Endothelial cell of umbilical vein (primary cell): ENCODE data around the gene PPP1R13B. TPM values are rescaled to one million over a fixed set of nuclear protein-coding genes. Genes with fewer than 3 reads are reported as not detected.

Source experiments
- BruUV-seq: library from RNA; stranded (reverse); fragments of 400-500 nt; replicated peaks from 2 replicates; lab custom pipeline; 2021; lab: Mats Ljungman, UMichigan
- CTCF ChIA-PET: fragments of 300-600, 350-600 bp; sonication (Branson Sonifier 250); formaldehyde crosslinking; loops from one replicate; lab custom pipeline; 2021; ENCODE audit warnings: antibody characterized with exemption, inconsistent platforms; lab: Charles Lee
- POLR2A ChIA-PET: fragments of 300-600, 350-600 bp; sonication (Branson Sonifier 250); formaldehyde crosslinking; loops from one replicate; lab custom pipeline; 2021; ENCODE audit warnings: antibody characterized with exemption, inconsistent platforms; lab: Charles Lee
- DNase-seq: peaks from one replicate; pipeline ENCODE4 v3.0.0-alpha.2; 2011; ENCODE audit warnings: low read depth, low spot score
- FAIRE-seq: peaks from 2 replicates; lab custom pipeline; 2011; peaks lifted over from hg19 to GRCh38; lab: Jason Lieb, UNC
- H2AFZ ChIP-seq: 2 replicates; pipeline ENCODE4 v1.6.0; 2012; ENCODE audit warnings: low read depth, low read length, control low read depth, inconsistent platforms
- H3K27ac ChIP-seq: 2 replicates; pipeline ENCODE4 v1.5.1; 2011; ENCODE audit warnings: low read depth, mild to moderate bottlenecking, control low read depth, low read length, moderate library complexity; ENCODE audit not compliant: insufficient read depth
- H3K27me3 ChIP-seq, 2 experiments: 2 replicates each; pipeline versions ENCODE4 v1.6.0 to v1.6.1; 2011; ENCODE audit warnings: low read length in 2 of 2, mixed read lengths in 1 of 2; ENCODE audit not compliant: control insufficient read depth in 2 of 2, insufficient read depth in 2 of 2
- H3K36me3 ChIP-seq, 2 experiments: 2 replicates in 1 of 2; 3 replicates in 1 of 2; pipeline ENCODE4 v1.5.1; 2011; ENCODE audit warnings: low read length in 2 of 2, mild to moderate bottlenecking in 1 of 2, moderate library complexity in 1 of 2; ENCODE audit not compliant: control insufficient read depth in 2 of 2, insufficient read depth in 2 of 2; ENCODE audit errors: extremely low read depth in 1 of 2
- H3K4me1 ChIP-seq: 3 replicates; pipeline ENCODE4 v1.5.1; 2011; ENCODE audit warnings: mild to moderate bottlenecking, low read length; ENCODE audit not compliant: control insufficient read depth, insufficient read depth; ENCODE audit errors: extremely low read depth
- H3K4me2 ChIP-seq: 2 replicates; pipeline ENCODE4 v1.6.1; 2011; ENCODE audit warnings: low read length, control low read depth, mixed read lengths; ENCODE audit not compliant: insufficient read depth
- H3K4me3 ChIP-seq, 3 experiments: fragments of 200-600 bp in 1 of 3; sonication (generic), shearing (Covaris generic) in 1 of 3; replicated peaks in 1 of 3; 2 replicates each; pipeline ENCODE4 v1.5.1; 2011 to 2016; ENCODE audit warnings: control low read depth in 3 of 3, low read length in 3 of 3, mild to moderate bottlenecking in 2 of 3, inconsistent platforms in 1 of 3, low read depth in 1 of 3, moderate library complexity in 1 of 3; ENCODE audit not compliant: insufficient read depth in 1 of 3
- H3K79me2 ChIP-seq: 2 replicates; pipeline ENCODE4 v1.6.0; 2012; ENCODE audit warnings: low read length, inconsistent platforms; ENCODE audit not compliant: control insufficient read depth, insufficient read depth
- H3K9ac ChIP-seq: replicated peaks from 2 replicates; pipeline ENCODE3; 2011; ENCODE audit warnings: low read length, control low read depth; ENCODE audit not compliant: insufficient read depth; ENCODE audit errors: extremely low read depth
- H3K9me1 ChIP-seq: replicated peaks from 3 replicates; pipeline ENCODE4 v1.6.0; 2011; ENCODE audit warnings: mild to moderate bottlenecking, low read length; ENCODE audit not compliant: control insufficient read depth, insufficient read depth; ENCODE audit errors: extremely low read depth
- H3K9me3 ChIP-seq: replicated peaks from 2 replicates; pipeline ENCODE4 v1.5.1; 2012; ENCODE audit warnings: low read length, inconsistent platforms; ENCODE audit not compliant: control insufficient read depth, insufficient read depth
- H4K20me1 ChIP-seq: replicated peaks from 2 replicates; pipeline ENCODE3; 2011; ENCODE audit warnings: mild to moderate bottlenecking, low read length; ENCODE audit not compliant: control insufficient read depth, insufficient read depth; ENCODE audit errors: extremely low read depth
- CTCF ChIP-seq, 2 donors: IDR thresholded peaks; 1 replicate in 1 of 2; 2 replicates in 1 of 2; pipeline ENCODE4 v1.5.1; 2011; ENCODE audit warnings: low read length in 2 of 2, mild to moderate bottlenecking in 2 of 2, moderate library complexity in 2 of 2, control low read depth in 1 of 2, inconsistent platforms in 1 of 2, low read depth in 1 of 2; ENCODE audit not compliant: insufficient read depth in 1 of 2; ENCODE audit errors: extremely low read depth in 1 of 2
- EZH2 ChIP-seq: IDR thresholded peaks from 2 replicates; pipeline ENCODE4 v1.6.1; 2012; ENCODE audit warnings: borderline replicate concordance, low read depth, mild to moderate bottlenecking, moderate library complexity, low read length, inconsistent platforms; ENCODE audit not compliant: severe bottlenecking
- FOS ChIP-seq: IDR thresholded peaks from 2 replicates; pipeline ENCODE4 v1.6.1; 2011; ENCODE audit warnings: mild to moderate bottlenecking, low read length, moderate library complexity, borderline replicate concordance; ENCODE audit not compliant: insufficient read depth
- GATA2 ChIP-seq: IDR thresholded peaks from 2 replicates; pipeline ENCODE4 v1.7.0; 2011; ENCODE audit warnings: low read depth, mild to moderate bottlenecking, moderate library complexity, mixed read lengths, low read length; ENCODE audit not compliant: insufficient read length, insufficient read depth
- JUN ChIP-seq: IDR thresholded peaks from 2 replicates; pipeline ENCODE4 v1.6.1; 2011; ENCODE audit warnings: borderline replicate concordance, low read depth; ENCODE audit not compliant: insufficient read length, insufficient read depth
- MYC ChIP-seq: IDR thresholded peaks from one replicate; pipeline ENCODE4 v1.6.1; 2011; ENCODE audit warnings: mild to moderate bottlenecking, low read depth, low read length
- POLR2A ChIP-seq: IDR thresholded peaks from 2 replicates; pipeline ENCODE4 v1.6.1; 2012; ENCODE audit warnings: low read depth, mild to moderate bottlenecking, control low read depth, low read length
- POLR2AphosphoS5 ChIP-seq: IDR thresholded peaks from 2 replicates; pipeline ENCODE4 v1.6.1; 2012; ENCODE audit warnings: low read depth, mild to moderate bottlenecking, control low read depth, low read length, moderate library complexity; ENCODE audit not compliant: insufficient read depth
- dilution Hi-C: fragments of 300-500 bp; cut with MboI; formaldehyde crosslinking; loops from one replicate; pipeline ENCODE4 v1.15.0; 2019; ENCODE audit warnings: low sequenced_read_pairs; ENCODE audit not compliant: extremely low pct_ligation_motif_present
- intact Hi-C: fragments of 100-400 bp; cut with micrococcal nuclease; formaldehyde crosslinking; loops from one replicate; pipeline ENCODE4 v1.10.0; 2022
- polyA plus RNA-seq, 4 experiments: library from polyadenylated mRNA; depleted of rRNA in 3 of 4; stranded (reverse) in 3 of 4; unstranded in 1 of 4; fragments of >200 nt; gene quantifications; 2 replicates each; pipeline versions ENCODE4 v1.2.1 to v1.2.3, GENCODE V29; 2011 to 2012; ENCODE audit warnings: missing spikeins in 1 of 4
- total RNA-seq: library from RNA; stranded (reverse); gene quantifications from 2 replicates; pipeline ENCODE4 v1.2.3, GENCODE V29; 2021
- TF ChIP-seq, protein P1 (sequence below): IDR thresholded peaks from 2 replicates; pipeline ENCODE4 v1.6.1; 2011; ENCODE audit not compliant: insufficient read depth, insufficient read length

The PPP1R13B gene
- total and polyA plus RNA-seq, 2 donors (not counting 3 experiments of a cell fraction or from before 2014, with no cell fraction given) = 10.0 to 30.0 TPM

GRCh38 chr14:103815253-103815652, 32.1 kb downstream of the PPP1R13B start:
- Histone ChIP-seq H2AFZ (no peak overlapping the region), H3K9me3 (no peaks in the 10 kb centered on the region), H3K9ac (no peak overlapping the region), H3K4me1 (peaks cover 7% of the 10 kb centered on the region), H3K36me3 (no peaks in the 10 kb centered on the region), H4K20me1 (no peaks in the 10 kb centered on the region), H3K27ac (no peak overlapping the region), H3K27me3 (no peaks in the 10 kb centered on the region), H3K4me3 (no peak overlapping the region), H3K9me1 (no peaks in the 10 kb centered on the region), H3K4me2 (no peak overlapping the region), H3K79me2 (peaks cover 2% of the 10 kb centered on the region)
- dilution Hi-C loops (no loop called here), intact Hi-C loops (no loop called here)
- ChIA-PET POLR2A (no interaction called here), CTCF (interaction anchor here (1.0 kb wide), 1 partner anchor 10 kb away, joined by 3 read pairs; no protein-coding TSS in a partner anchor)
- no TSS peak for BruUV-seq
- no peak for FAIRE-seq
- DNase-seq = no peak
- no peak for TF ChIP-seq FOS
- no peak for TF ChIP-seq JUN
- TF ChIP-seq GATA2 = no peak
- TF ChIP-seq POLR2AphosphoS5 = no peak
- no peak for TF ChIP-seq POLR2A
- TF ChIP-seq MYC = no peak
- no peak for TF ChIP-seq EZH2
- TF ChIP-seq, protein P1, sequence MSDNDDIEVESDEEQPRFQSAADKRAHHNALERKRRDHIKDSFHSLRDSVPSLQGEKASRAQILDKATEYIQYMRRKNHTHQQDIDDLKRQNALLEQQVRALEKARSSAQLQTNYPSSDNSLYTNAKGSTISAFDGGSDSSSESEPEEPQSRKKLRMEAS = no peak
- TF ChIP-seq CTCF (IDR thresholded peaks at IDR 0.05; ENCODE audit: extremely low read depth in 1 of 2, insufficient read depth in 1 of 2, low read depth in 1 of 2, low read length in 2 of 2) = no peak
